ENCODE data around the gene SCAP. TPM values are rescaled to one million over a fixed set of nuclear protein-coding genes. Genes with fewer than 3 reads are reported as not detected.

Gene SCAP
- total and polyA plus RNA-seq, 2 of the 13 experiments (the other 11 are each of a cell fraction or from before 2014, with no cell fraction given): 40.4 to 53.3 TPM

DNA sequence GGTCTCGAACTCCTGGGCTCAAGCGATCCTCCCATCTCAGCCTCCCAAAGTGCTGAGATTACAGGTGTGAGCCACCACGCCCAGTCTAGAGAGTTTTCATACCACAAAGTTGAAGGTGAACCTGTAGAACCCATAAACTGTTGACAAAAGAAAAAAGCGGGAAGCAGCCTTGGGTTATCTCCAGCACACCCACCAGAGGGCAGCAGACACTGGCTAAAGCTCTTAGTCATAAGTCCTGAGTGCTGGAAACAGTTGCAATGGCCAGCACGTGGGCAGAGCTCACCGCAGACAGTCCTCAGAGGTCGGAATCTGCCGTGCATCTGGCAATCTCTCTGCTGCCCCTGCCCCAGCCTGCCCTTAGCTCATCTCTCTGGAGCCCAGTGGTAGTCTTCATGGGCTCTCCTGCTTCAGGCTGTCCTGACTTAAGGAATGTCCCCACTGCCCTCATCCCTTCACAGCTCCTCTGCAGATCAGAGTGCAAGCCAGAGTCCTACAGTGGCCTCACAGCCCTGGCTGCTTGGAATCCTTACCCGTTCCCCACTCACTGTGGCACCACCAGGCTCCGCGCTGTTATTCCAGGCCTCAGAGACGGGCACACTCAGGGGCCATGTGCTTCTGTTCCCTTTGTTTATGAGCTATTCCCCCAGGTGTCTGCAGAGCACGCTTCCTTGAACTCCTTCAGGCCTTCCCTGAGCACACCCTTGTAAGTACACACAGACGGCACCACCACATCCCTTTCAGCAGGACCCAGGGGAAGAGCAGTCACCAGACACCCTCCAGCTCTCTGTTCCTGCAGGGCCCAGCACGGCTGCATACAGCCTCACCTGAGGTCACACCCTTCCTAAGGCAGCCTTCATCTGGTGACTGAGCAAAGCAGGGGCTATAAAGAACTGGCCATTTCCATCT, 46.6 kb upstream of the SCAP start (continued):
- TF ChIP-seq, protein P1, sequence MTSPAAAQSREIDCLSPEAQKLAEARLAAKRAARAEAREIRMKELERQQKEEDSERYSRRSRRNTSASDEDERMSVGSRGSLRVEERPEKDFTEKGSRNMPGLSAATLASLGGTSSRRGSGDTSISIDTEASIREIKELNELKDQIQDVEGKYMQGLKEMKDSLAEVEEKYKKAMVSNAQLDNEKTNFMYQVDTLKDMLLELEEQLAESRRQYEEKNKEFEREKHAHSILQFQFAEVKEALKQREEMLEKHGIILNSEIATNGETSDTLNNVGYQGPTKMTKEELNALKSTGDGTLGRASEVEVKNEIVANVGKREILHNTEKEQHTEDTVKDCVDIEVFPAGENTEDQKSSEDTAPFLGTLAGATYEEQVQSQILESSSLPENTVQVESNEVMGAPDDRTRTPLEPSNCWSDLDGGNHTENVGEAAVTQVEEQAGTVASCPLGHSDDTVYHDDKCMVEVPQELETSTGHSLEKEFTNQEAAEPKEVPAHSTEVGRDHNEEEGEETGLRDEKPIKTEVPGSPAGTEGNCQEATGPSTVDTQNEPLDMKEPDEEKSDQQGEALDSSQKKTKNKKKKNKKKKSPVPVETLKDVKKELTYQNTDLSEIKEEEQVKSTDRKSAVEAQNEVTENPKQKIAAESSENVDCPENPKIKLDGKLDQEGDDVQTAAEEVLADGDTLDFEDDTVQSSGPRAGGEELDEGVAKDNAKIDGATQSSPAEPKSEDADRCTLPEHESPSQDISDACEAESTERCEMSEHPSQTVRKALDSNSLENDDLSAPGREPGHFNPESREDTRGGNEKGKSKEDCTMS (CRISPR knock-in tag; conservative IDR thresholded peaks at IDR 0.05): no peak
- TF ChIP-seq, protein P2, sequence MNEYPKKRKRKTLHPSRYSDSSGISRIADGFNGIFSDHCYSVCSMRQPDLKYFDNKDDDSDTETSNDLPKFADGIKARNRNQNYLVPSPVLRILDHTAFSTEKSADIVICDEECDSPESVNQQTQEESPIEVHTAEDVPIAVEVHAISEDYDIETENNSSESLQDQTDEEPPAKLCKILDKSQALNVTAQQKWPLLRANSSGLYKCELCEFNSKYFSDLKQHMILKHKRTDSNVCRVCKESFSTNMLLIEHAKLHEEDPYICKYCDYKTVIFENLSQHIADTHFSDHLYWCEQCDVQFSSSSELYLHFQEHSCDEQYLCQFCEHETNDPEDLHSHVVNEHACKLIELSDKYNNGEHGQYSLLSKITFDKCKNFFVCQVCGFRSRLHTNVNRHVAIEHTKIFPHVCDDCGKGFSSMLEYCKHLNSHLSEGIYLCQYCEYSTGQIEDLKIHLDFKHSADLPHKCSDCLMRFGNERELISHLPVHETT (CRISPR knock-in tag; conservative IDR thresholded peaks at IDR 0.05): no peak
- TF ChIP-seq ATM (IDR thresholded peaks at IDR 0.05; ENCODE audit: borderline replicate concordance) (no peak), KLF9 (CRISPR knock-in tag; IDR thresholded peaks at IDR 0.05; ENCODE audit: low read depth) (peak; percentile 66; the same call in 1 of the 2 replicates), ZNF460 (CRISPR knock-in tag; IDR thresholded peaks at IDR 0.05; ENCODE audit: borderline replicate concordance) (no peak), NRL (CRISPR knock-in tag; IDR thresholded peaks at IDR 0.05; ENCODE audit: borderline replicate concordance) (peak; percentile 49; the same call in 1 of the 2 replicates), FOXA1 (IDR thresholded peaks at IDR 0.05) (no peak), FOXA1 (CRISPR knock-in tag; IDR thresholded peaks at IDR 0.05) (no peak), ZFAT (CRISPR knock-in tag; conservative IDR thresholded peaks at IDR 0.05) (no peak), ADNP (CRISPR knock-in tag; IDR thresholded peaks at IDR 0.05) (no peak)
- TF ChIP-seq, protein P3, sequence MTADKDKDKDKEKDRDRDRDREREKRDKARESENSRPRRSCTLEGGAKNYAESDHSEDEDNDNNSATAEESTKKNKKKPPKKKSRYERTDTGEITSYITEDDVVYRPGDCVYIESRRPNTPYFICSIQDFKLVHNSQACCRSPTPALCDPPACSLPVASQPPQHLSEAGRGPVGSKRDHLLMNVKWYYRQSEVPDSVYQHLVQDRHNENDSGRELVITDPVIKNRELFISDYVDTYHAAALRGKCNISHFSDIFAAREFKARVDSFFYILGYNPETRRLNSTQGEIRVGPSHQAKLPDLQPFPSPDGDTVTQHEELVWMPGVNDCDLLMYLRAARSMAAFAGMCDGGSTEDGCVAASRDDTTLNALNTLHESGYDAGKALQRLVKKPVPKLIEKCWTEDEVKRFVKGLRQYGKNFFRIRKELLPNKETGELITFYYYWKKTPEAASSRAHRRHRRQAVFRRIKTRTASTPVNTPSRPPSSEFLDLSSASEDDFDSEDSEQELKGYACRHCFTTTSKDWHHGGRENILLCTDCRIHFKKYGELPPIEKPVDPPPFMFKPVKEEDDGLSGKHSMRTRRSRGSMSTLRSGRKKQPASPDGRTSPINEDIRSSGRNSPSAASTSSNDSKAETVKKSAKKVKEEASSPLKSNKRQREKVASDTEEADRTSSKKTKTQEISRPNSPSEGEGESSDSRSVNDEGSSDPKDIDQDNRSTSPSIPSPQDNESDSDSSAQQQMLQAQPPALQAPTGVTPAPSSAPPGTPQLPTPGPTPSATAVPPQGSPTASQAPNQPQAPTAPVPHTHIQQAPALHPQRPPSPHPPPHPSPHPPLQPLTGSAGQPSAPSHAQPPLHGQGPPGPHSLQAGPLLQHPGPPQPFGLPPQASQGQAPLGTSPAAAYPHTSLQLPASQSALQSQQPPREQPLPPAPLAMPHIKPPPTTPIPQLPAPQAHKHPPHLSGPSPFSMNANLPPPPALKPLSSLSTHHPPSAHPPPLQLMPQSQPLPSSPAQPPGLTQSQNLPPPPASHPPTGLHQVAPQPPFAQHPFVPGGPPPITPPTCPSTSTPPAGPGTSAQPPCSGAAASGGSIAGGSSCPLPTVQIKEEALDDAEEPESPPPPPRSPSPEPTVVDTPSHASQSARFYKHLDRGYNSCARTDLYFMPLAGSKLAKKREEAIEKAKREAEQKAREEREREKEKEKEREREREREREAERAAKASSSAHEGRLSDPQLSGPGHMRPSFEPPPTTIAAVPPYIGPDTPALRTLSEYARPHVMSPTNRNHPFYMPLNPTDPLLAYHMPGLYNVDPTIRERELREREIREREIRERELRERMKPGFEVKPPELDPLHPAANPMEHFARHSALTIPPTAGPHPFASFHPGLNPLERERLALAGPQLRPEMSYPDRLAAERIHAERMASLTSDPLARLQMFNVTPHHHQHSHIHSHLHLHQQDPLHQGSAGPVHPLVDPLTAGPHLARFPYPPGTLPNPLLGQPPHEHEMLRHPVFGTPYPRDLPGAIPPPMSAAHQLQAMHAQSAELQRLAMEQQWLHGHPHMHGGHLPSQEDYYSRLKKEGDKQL (CRISPR knock-in tag; IDR thresholded peaks at IDR 0.05; ENCODE audit: low read depth): no peak
- TF ChIP-seq, protein P4, sequence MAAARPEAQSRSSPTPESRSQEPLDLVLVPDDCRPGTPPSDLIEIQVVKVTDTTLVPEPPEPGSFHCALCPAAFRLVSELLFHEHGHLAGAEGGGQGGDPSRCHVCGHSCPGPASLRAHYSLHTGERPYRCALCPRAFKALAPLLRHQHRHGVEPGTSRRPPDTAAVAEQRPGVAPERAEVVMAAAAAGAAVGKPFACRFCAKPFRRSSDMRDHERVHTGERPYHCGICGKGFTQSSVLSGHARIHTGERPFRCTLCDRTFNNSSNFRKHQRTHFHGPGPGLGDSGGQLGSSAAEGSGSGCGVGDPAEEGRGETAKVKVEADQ (CRISPR knock-in tag; IDR thresholded peaks at IDR 0.05; ENCODE audit: borderline replicate concordance): peak; percentile 82

Measured in HepG2 (cell line).